Measurements from ENCODE around the gene LAD1. TPM values are rescaled to one million over a fixed set of nuclear protein-coding genes. Genes with fewer than 3 reads are reported as not detected.

Gene LAD1
- total RNA-seq, 3 donors from 2014 or later, result 13.1 to 18.0 TPM; not detected in 1

- intact Hi-C loops (cut with DNase I; ENCODE audit: low total_unique reads), result no loop called here
- TF ChIP-seq, protein P1, sequence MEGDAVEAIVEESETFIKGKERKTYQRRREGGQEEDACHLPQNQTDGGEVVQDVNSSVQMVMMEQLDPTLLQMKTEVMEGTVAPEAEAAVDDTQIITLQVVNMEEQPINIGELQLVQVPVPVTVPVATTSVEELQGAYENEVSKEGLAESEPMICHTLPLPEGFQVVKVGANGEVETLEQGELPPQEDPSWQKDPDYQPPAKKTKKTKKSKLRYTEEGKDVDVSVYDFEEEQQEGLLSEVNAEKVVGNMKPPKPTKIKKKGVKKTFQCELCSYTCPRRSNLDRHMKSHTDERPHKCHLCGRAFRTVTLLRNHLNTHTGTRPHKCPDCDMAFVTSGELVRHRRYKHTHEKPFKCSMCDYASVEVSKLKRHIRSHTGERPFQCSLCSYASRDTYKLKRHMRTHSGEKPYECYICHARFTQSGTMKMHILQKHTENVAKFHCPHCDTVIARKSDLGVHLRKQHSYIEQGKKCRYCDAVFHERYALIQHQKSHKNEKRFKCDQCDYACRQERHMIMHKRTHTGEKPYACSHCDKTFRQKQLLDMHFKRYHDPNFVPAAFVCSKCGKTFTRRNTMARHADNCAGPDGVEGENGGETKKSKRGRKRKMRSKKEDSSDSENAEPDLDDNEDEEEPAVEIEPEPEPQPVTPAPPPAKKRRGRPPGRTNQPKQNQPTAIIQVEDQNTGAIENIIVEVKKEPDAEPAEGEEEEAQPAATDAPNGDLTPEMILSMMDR (IDR thresholded peaks at IDR 0.05), result no peak
- TF ChIP-seq POLR2A (IDR thresholded peaks at IDR 0.05), result no peak
- no peak for TF ChIP-seq POLR2AphosphoS5 (IDR thresholded peaks at IDR 0.05)
These were observed 5.8 kb upstream of the LAD1 start for GRCh38 chr1:201404722-201405483.

GRCh38 chr1:201404055-201404454 is 4.9 kb upstream of the LAD1 start:
- no peaks in the 10 kb centered on the region for H3K9me3 ChIP-seq
- no peaks in the 10 kb centered on the region for H3K36me3 ChIP-seq
- no peak overlapping the region for H3K4me3 ChIP-seq
- no peaks in the 10 kb centered on the region for H3K4me1 ChIP-seq
- H3K27me3 ChIP-seq, result no peaks in the 10 kb centered on the region
- intact Hi-C loops (cut with DNase I; ENCODE audit: low total_unique reads), result no loop called here
- no peak for DNase-seq (ENCODE audit: low spot score in 2 of 2)
- TF ChIP-seq, protein P1 (IDR thresholded peaks at IDR 0.05), result no peak
- TF ChIP-seq POLR2AphosphoS5 (IDR thresholded peaks at IDR 0.05) (no peak), POLR2A (IDR thresholded peaks at IDR 0.05) (no peak)
- no peak overlapping the region for H3K27ac ChIP-seq

More at GRCh38 chr1:201404722-201405483, 5.8 kb upstream of the LAD1 start:
- H3K36me3 ChIP-seq, result no peaks in the 10 kb centered on the region
- H3K4me3 ChIP-seq, result no peak overlapping the region
- no peaks in the 10 kb centered on the region for H3K9me3 ChIP-seq
- no peak overlapping the region for H3K27ac ChIP-seq
- DNase-seq (ENCODE audit: low spot score in 2 of 2), result no peak
- H3K4me1 ChIP-seq, result no peaks in the 10 kb centered on the region
- no peaks in the 10 kb centered on the region for H3K27me3 ChIP-seq

DNA sequence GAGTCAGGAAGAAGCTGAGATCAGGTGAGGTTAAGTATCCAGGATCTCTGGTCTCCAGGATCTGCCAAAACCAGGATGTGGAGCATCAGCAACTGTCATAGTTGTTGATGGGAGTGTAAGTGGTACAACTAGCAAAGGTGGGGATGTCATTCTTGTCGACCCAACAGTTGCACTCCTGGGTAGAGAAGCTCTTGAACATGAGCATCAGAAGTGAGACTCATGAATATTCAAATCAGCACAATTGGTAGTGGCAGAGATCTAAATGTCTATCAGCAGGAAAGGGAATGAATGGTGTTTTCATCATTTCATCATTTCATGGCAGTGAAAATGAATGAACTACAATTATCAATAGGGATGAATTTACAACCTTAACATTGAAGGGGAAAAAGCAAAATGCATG is 4.2 kb upstream of the LAD1 start:
- intact Hi-C loops (cut with DNase I; ENCODE audit: low total_unique reads), result no loop called here
- no peaks in the 10 kb centered on the region for H3K36me3 ChIP-seq
- DNase-seq (ENCODE audit: low spot score in 2 of 2), result no peak
- no peak overlapping the region for H3K27ac ChIP-seq
- peaks cover 0 to 4% of the 10 kb centered on the region in 2 donors for H3K4me1 ChIP-seq
- H3K4me3 ChIP-seq, result no peak overlapping the region
- H3K9me3 ChIP-seq, result no peaks in the 10 kb centered on the region
- H3K27me3 ChIP-seq, result no peaks in the 10 kb centered on the region
- TF ChIP-seq, protein P1 (IDR thresholded peaks at IDR 0.05), result no peak
- TF ChIP-seq POLR2AphosphoS5 (IDR thresholded peaks at IDR 0.05), result no peak
- no peak for TF ChIP-seq POLR2A (IDR thresholded peaks at IDR 0.05)

- Histone ChIP-seq H3K36me3 (no peaks in the 10 kb centered on the region), H3K27me3 (no peaks in the 10 kb centered on the region), H3K27ac (no peak overlapping the region), H3K4me3 (no peak overlapping the region), H3K4me1 (peaks cover 0 to 4% of the 10 kb centered on the region in 2 donors), H3K9me3 (no peaks in the 10 kb centered on the region)
- intact Hi-C loops (cut with DNase I; ENCODE audit: low total_unique reads), result no loop called here
- DNase-seq (ENCODE audit: low spot score in 2 of 2), result no peak
- TF ChIP-seq, protein P1 (IDR thresholded peaks at IDR 0.05), result no peak
- TF ChIP-seq POLR2A (IDR thresholded peaks at IDR 0.05), result no peak
- no peak for TF ChIP-seq POLR2AphosphoS5 (IDR thresholded peaks at IDR 0.05)
These were observed 2.6 kb upstream of the LAD1 start for GRCh38 chr1:201401700-201402099.

- Histone ChIP-seq H3K9me3 (no peaks in the 10 kb centered on the region), H3K27ac (peak overlapping the region in 1 of 2 donors; percentile 82), H3K36me3 (no peaks in the 10 kb centered on the region), H3K4me3 (no peak overlapping the region), H3K4me1 (peaks cover 0 to 4% of the 10 kb centered on the region in 2 donors), H3K27me3 (no peaks in the 10 kb centered on the region)
- DNase-seq (ENCODE audit: low spot score in 2 of 2), result no peak
- no peak for TF ChIP-seq POLR2A (IDR thresholded peaks at IDR 0.05)
- TF ChIP-seq POLR2AphosphoS5 (IDR thresholded peaks at IDR 0.05), result no peak
- TF ChIP-seq, protein P1 (IDR thresholded peaks at IDR 0.05), result no peak
- intact Hi-C loops (cut with DNase I; ENCODE audit: low total_unique reads), result no loop called here
These were observed 1.7 kb upstream of the LAD1 start for GRCh38 chr1:201400852-201401230.

Data from breast epithelium (tissue), 4 donors.